ENCODE measurements around the gene SLC52A3.

The SLC52A3 gene

GRCh38 chr20:766906-767305 lies 1.4 kb downstream of the SLC52A3 start:
- peaks cover 6% of the 10 kb centered on the region; the same call in 1 of the 2 replicates for H3K36me3 ChIP-seq (ENCODE audit: control insufficient read depth, insufficient read depth, low read length)

GRCh38 chr20:764255-764654 lies 4.0 kb downstream of the SLC52A3 start:
- H3K36me3 ChIP-seq (ENCODE audit: control insufficient read depth, insufficient read depth, low read length), result peaks cover 6% of the 10 kb centered on the region; the same call in 1 of the 2 replicates
- no peak overlapping the region for H3K4me3 ChIP-seq (ENCODE audit: low read depth, low read length)
- H3K4me1 ChIP-seq (ENCODE audit: control insufficient read depth, insufficient read depth, low read length), result no peaks in the 10 kb centered on the region
- no peak overlapping the region for H3K27ac ChIP-seq (ENCODE audit: low read depth, low read length)
- no peaks in the 10 kb centered on the region for H3K9me3 ChIP-seq (ENCODE audit: control insufficient read depth, insufficient read depth, low read length)
- H3K27me3 ChIP-seq (ENCODE audit: control insufficient read depth, insufficient read depth, low read length), result peaks cover 11% of the 10 kb centered on the region
- no peak overlapping the region for H3K9ac ChIP-seq (ENCODE audit: low read depth, low read length)

More at GRCh38 chr20:766906-767305, 1.4 kb downstream of the SLC52A3 start:
- Histone ChIP-seq H3K4me1 (ENCODE audit: control insufficient read depth, insufficient read depth, low read length) (no peaks in the 10 kb centered on the region), H3K27ac (ENCODE audit: low read depth, low read length) (no peak overlapping the region), H3K9me3 (ENCODE audit: control insufficient read depth, insufficient read depth, low read length) (no peaks in the 10 kb centered on the region), H3K27me3 (ENCODE audit: control insufficient read depth, insufficient read depth, low read length) (no peaks in the 10 kb centered on the region), H3K4me3 (ENCODE audit: low read depth, low read length) (no peak overlapping the region), H3K9ac (ENCODE audit: low read depth, low read length) (no peak overlapping the region)

DNA sequence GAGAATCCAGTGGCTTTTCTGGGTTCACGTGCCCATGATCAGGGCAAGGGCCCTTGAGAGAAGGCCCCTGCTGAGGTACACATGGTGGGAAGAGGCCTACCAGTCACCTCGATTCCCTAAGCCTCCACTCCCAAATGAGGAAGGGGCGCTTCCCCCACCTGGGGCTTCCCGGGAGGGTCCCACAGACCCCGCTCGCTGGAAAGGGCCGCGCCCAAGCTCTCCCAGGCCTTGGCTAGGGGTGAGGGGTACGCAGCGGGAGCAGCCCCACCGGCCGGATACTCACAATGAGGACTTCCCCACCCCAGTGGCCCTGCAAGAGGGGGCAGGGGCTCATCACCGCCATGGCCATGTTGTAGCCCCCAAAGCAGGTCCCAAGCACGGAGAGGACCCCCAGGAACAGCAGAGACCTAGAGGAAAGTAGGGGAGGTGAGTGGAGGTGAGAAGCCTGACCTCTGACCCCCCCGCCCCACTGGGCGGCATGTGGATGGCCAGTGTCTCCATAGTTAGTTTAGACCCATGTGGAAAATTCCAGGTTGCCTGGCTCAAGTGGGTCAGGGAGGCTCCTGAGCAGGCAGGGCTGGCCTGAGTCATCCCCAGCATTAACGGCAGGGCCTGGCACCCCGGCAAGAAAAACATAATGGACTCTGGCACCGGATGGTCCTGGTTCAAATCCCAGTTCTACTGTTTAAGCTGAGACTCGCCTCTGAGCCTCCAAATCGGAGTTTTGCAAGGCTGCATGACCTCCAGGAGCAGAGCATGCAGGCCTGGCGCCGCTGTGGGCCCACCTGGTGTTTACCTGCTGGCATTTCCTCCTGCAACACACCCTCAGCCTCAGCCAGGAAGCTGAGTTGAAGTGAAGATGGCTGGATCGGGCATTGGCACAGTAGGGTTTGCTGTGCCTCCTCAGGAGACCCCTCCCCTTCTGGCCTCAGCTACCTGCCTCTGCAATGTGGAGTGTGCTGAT lies 6.6 kb downstream of the SLC52A3 start:
- H3K27me3 ChIP-seq (ENCODE audit: control insufficient read depth, insufficient read depth, low read length), result peaks cover 11% of the 10 kb centered on the region
- H3K9me3 ChIP-seq (ENCODE audit: control insufficient read depth, insufficient read depth, low read length), result no peaks in the 10 kb centered on the region
- H3K36me3 ChIP-seq (ENCODE audit: control insufficient read depth, insufficient read depth, low read length), result peaks cover 6% of the 10 kb centered on the region; the same call in 1 of the 2 replicates
- no peak overlapping the region for H3K9ac ChIP-seq (ENCODE audit: low read depth, low read length)
- no peak overlapping the region for H3K27ac ChIP-seq (ENCODE audit: low read depth, low read length)
- no peaks in the 10 kb centered on the region for H3K4me1 ChIP-seq (ENCODE audit: control insufficient read depth, insufficient read depth, low read length)
- H3K4me3 ChIP-seq (ENCODE audit: low read depth, low read length), result no peak overlapping the region

DNA sequence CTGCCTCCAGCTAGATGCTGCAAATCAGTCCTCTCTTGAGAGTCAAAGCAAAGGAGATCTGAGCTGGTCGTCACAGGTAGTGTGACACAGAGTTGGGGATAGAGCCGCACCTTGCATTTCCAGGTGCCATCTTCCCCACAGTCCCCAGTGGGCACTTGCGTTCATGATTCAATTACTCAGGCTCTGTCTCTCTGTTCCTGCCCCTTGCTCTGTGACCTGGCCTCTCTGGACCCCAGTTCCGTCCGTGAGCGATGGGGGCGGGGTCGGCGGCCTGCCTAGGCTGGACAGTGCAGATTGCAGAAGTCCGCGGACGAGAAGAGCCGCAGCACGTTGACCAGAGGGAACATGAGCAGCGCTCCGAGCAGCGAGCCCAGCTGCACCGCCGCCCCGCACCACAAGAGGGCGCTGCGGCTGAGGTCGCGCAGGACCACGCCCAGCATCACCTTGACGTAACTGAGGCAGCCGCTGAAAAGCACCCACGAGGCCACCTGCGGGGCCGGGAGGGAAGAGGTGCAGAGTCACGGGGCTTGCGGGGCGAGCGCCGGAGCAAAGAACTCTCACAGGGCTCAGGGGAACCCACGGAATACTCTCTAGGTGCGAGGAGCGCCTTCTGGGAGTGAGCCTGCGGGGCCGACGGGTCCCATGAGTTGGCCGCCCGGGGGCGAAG lies 7.4 kb downstream of the SLC52A3 start:
- Histone ChIP-seq H3K27me3 (ENCODE audit: control insufficient read depth, insufficient read depth, low read length) (peaks cover 11% of the 10 kb centered on the region), H3K36me3 (ENCODE audit: control insufficient read depth, insufficient read depth, low read length) (peaks cover 6% of the 10 kb centered on the region; the same call in 1 of the 2 replicates), H3K27ac (ENCODE audit: low read depth, low read length) (no peak overlapping the region), H3K9ac (ENCODE audit: low read depth, low read length) (no peak overlapping the region), H3K4me1 (ENCODE audit: control insufficient read depth, insufficient read depth, low read length) (no peaks in the 10 kb centered on the region), H3K4me3 (ENCODE audit: low read depth, low read length) (no peak overlapping the region), H3K9me3 (ENCODE audit: control insufficient read depth, insufficient read depth, low read length) (no peaks in the 10 kb centered on the region)

- H3K4me1 ChIP-seq (ENCODE audit: control insufficient read depth, insufficient read depth, low read length), result no peaks in the 10 kb centered on the region
- H3K36me3 ChIP-seq (ENCODE audit: control insufficient read depth, insufficient read depth, low read length), result no peaks in the 10 kb centered on the region
- H3K9ac ChIP-seq (ENCODE audit: low read depth, low read length), result no peak overlapping the region
- no peak overlapping the region for H3K27ac ChIP-seq (ENCODE audit: low read depth, low read length)
- peaks cover 11% of the 10 kb centered on the region for H3K27me3 ChIP-seq (ENCODE audit: control insufficient read depth, insufficient read depth, low read length)
- H3K4me3 ChIP-seq (ENCODE audit: low read depth, low read length), result no peak overlapping the region
- no peaks in the 10 kb centered on the region for H3K9me3 ChIP-seq (ENCODE audit: control insufficient read depth, insufficient read depth, low read length)
These were observed 10.8 kb downstream of the SLC52A3 start for GRCh38 chr20:757506-757905.

DNA sequence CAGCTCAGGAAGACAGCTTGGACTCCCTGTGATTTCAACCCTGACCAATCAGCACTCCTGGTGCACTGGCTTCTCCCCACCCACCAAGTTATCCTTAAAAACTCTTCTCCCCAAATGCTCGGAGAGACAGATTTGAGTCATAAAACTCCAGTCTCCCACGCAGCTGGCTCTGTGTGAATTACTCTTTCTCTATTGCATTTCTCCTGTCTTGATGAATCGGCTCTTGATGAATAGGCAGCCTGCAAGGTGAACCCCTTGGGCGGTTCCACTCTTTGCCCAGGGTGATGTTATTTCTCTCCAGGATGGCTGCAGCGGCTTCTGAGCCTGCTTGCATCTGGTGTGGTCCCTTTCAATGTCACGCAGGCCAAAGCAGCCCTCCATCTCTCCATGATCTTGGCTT lies 12.4 kb downstream of the SLC52A3 start:
- H3K27me3 ChIP-seq (ENCODE audit: control insufficient read depth, insufficient read depth, low read length), result peaks cover 11% of the 10 kb centered on the region

GRCh38 chr20:754904-755303 lies 13.4 kb downstream of the SLC52A3 start:
- Histone ChIP-seq H3K9ac (ENCODE audit: low read depth, low read length) (no peak overlapping the region), H3K4me3 (ENCODE audit: low read depth, low read length) (no peak overlapping the region), H3K36me3 (ENCODE audit: control insufficient read depth, insufficient read depth, low read length) (no peaks in the 10 kb centered on the region), H3K27ac (ENCODE audit: low read depth, low read length) (no peak overlapping the region), H3K27me3 (ENCODE audit: control insufficient read depth, insufficient read depth, low read length) (peaks cover 1% of the 10 kb centered on the region; the same call in 1 of the 2 replicates), H3K9me3 (ENCODE audit: control insufficient read depth, insufficient read depth, low read length) (no peaks in the 10 kb centered on the region), H3K4me1 (ENCODE audit: control insufficient read depth, insufficient read depth, low read length) (no peaks in the 10 kb centered on the region)

More for the DNA sequence above, 12.4 kb downstream of the SLC52A3 start:
- H3K9ac ChIP-seq (ENCODE audit: low read depth, low read length), result no peak overlapping the region
- H3K36me3 ChIP-seq (ENCODE audit: control insufficient read depth, insufficient read depth, low read length), result no peaks in the 10 kb centered on the region
- no peaks in the 10 kb centered on the region for H3K4me1 ChIP-seq (ENCODE audit: control insufficient read depth, insufficient read depth, low read length)
- no peaks in the 10 kb centered on the region for H3K9me3 ChIP-seq (ENCODE audit: control insufficient read depth, insufficient read depth, low read length)
- H3K4me3 ChIP-seq (ENCODE audit: low read depth, low read length), result no peak overlapping the region
- no peak overlapping the region for H3K27ac ChIP-seq (ENCODE audit: low read depth, low read length)

GRCh38 chr20:753897-754635 lies 14.2 kb downstream of the SLC52A3 start:
- Histone ChIP-seq H3K9me3 (ENCODE audit: control insufficient read depth, insufficient read depth, low read length) (no peaks in the 10 kb centered on the region), H3K4me1 (ENCODE audit: control insufficient read depth, insufficient read depth, low read length) (no peaks in the 10 kb centered on the region), H3K27me3 (ENCODE audit: control insufficient read depth, insufficient read depth, low read length) (no peaks in the 10 kb centered on the region), H3K27ac (ENCODE audit: low read depth, low read length) (no peak overlapping the region), H3K4me3 (ENCODE audit: low read depth, low read length) (no peak overlapping the region), H3K36me3 (ENCODE audit: control insufficient read depth, insufficient read depth, low read length) (no peaks in the 10 kb centered on the region), H3K9ac (ENCODE audit: low read depth, low read length) (no peak overlapping the region)

DNA sequence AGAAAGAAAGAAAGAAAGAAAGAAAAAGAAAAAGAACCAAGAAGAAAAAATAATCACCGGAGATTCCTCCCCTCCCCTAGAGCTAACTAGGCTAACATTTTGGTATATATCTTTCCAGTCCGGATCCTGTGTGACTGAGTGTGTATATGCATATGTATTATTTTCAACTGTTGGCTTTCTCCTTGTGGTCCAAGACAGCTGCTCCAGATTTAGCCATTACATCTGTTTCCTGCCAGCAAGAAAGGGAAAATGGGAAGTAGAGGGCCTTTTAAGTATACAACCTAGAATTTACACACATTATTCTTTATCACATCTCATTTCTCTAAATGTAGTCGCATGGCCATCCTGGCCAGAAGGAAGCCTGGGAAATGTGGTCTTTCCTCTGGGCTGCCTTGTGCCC lies 15.2 kb downstream of the SLC52A3 start:
- Histone ChIP-seq H3K27ac (ENCODE audit: low read depth, low read length) (no peak overlapping the region), H3K9ac (ENCODE audit: low read depth, low read length) (no peak overlapping the region), H3K9me3 (ENCODE audit: control insufficient read depth, insufficient read depth, low read length) (no peaks in the 10 kb centered on the region), H3K27me3 (ENCODE audit: control insufficient read depth, insufficient read depth, low read length) (no peaks in the 10 kb centered on the region), H3K4me3 (ENCODE audit: low read depth, low read length) (no peak overlapping the region), H3K4me1 (ENCODE audit: control insufficient read depth, insufficient read depth, low read length) (no peaks in the 10 kb centered on the region), H3K36me3 (ENCODE audit: control insufficient read depth, insufficient read depth, low read length) (no peaks in the 10 kb centered on the region)

GRCh38 chr20:752291-752690 lies 16.0 kb downstream of the SLC52A3 start:
- Histone ChIP-seq H3K9ac (ENCODE audit: low read depth, low read length) (no peak overlapping the region), H3K9me3 (ENCODE audit: control insufficient read depth, insufficient read depth, low read length) (no peaks in the 10 kb centered on the region), H3K4me1 (ENCODE audit: control insufficient read depth, insufficient read depth, low read length) (no peaks in the 10 kb centered on the region), H3K4me3 (ENCODE audit: low read depth, low read length) (no peak overlapping the region), H3K27me3 (ENCODE audit: control insufficient read depth, insufficient read depth, low read length) (no peaks in the 10 kb centered on the region), H3K27ac (ENCODE audit: low read depth, low read length) (no peak overlapping the region), H3K36me3 (ENCODE audit: control insufficient read depth, insufficient read depth, low read length) (no peaks in the 10 kb centered on the region)

All from HUES48 (cell line).